ENCODE results near the gene PSIP1.
"Not testable (repeated sequence)": the region's sequence is repeated elsewhere in the genome, so short reads cannot be mapped to it uniquely, and the experiment has no call there.

Gene PSIP1

GRCh38 chr9:15541872-15542271 lies 31.1 kb upstream of the PSIP1 start:
- Histone ChIP-seq H3K36me3 (ENCODE audit: insufficient read depth, low read length) (no peaks in the 10 kb centered on the region), H3K9me3 (ENCODE audit: insufficient read depth, low read length, severe bottlenecking) (no peaks in the 10 kb centered on the region), H4K20me1 (ENCODE audit: insufficient read depth, low read length) (no peaks in the 10 kb centered on the region), H3K27ac (ENCODE audit: low read length) (no peak overlapping the region), H3K79me2 (ENCODE audit: insufficient read depth, low read length) (no peaks in the 10 kb centered on the region), H3K27me3 (ENCODE audit: insufficient read depth, low read length, poor library complexity) (no peaks in the 10 kb centered on the region), H3K4me3 (ENCODE audit: low read depth in 1 of 2, low read length in 2 of 2) (no peak overlapping the region), H3K4me2 (ENCODE audit: insufficient read depth, low read length) (no peak overlapping the region), H2AFZ (ENCODE audit: low read depth, low read length) (no peak overlapping the region), H3K9ac (ENCODE audit: low read depth, low read length) (no peak overlapping the region), H3K4me1 (ENCODE audit: insufficient read depth, low read length) (no peaks in the 10 kb centered on the region)
- no peak for DNase-seq
- TF ChIP-seq CTCF (IDR thresholded peaks at IDR 0.05; ENCODE audit: borderline replicate concordance, extremely low read depth, low read length, poor library complexity, severe bottlenecking) (no peak), EZH2 (IDR thresholded peaks at IDR 0.05; ENCODE audit: borderline replicate concordance, low read depth, low read length, severe bottlenecking) (no peak)
- no peak for ATAC-seq (ENCODE audit: insufficient read depth, low read depth)

GRCh38 chr9:15531380-15531779 lies 20.6 kb upstream of the PSIP1 start:
- no peak overlapping the region for H2AFZ ChIP-seq (ENCODE audit: low read depth, low read length)
- ATAC-seq (ENCODE audit: insufficient read depth, low read depth): no peak
- DNase-seq: no peak
- no peaks in the 10 kb centered on the region for H3K79me2 ChIP-seq (ENCODE audit: insufficient read depth, low read length)
- H3K4me1 ChIP-seq (ENCODE audit: insufficient read depth, low read length): peaks cover 3% of the 10 kb centered on the region; the same call in 1 of the 2 replicates
- no peaks in the 10 kb centered on the region for H3K36me3 ChIP-seq (ENCODE audit: insufficient read depth, low read length)
- no peak overlapping the region for H3K9ac ChIP-seq (ENCODE audit: low read depth, low read length)
- H3K4me3 ChIP-seq (ENCODE audit: low read depth in 1 of 2, low read length in 2 of 2): no peak overlapping the region
- no peaks in the 10 kb centered on the region for H4K20me1 ChIP-seq (ENCODE audit: insufficient read depth, low read length)
- H3K27ac ChIP-seq (ENCODE audit: low read length): no peak overlapping the region
- H3K4me2 ChIP-seq (ENCODE audit: insufficient read depth, low read length): no peak overlapping the region
- no peaks in the 10 kb centered on the region for H3K9me3 ChIP-seq (ENCODE audit: insufficient read depth, low read length, severe bottlenecking)
- no peak for TF ChIP-seq CTCF (IDR thresholded peaks at IDR 0.05; ENCODE audit: borderline replicate concordance, extremely low read depth, low read length, poor library complexity, severe bottlenecking)
- no peak for TF ChIP-seq EZH2 (IDR thresholded peaks at IDR 0.05; ENCODE audit: borderline replicate concordance, low read depth, low read length, severe bottlenecking)
- no peaks in the 10 kb centered on the region for H3K27me3 ChIP-seq (ENCODE audit: insufficient read depth, low read length, poor library complexity)

- no peak overlapping the region for H3K4me2 ChIP-seq (ENCODE audit: insufficient read depth, low read length)
- H3K27ac ChIP-seq (ENCODE audit: low read length): no peak overlapping the region
- H3K4me3 ChIP-seq (ENCODE audit: low read depth in 1 of 2, low read length in 2 of 2): no peak overlapping the region
- TF ChIP-seq CTCF (IDR thresholded peaks at IDR 0.05; ENCODE audit: borderline replicate concordance, extremely low read depth, low read length, poor library complexity, severe bottlenecking) (no peak), EZH2 (IDR thresholded peaks at IDR 0.05; ENCODE audit: borderline replicate concordance, low read depth, low read length, severe bottlenecking) (no peak)
- no peak overlapping the region for H2AFZ ChIP-seq (ENCODE audit: low read depth, low read length)
- no peaks in the 10 kb centered on the region for H4K20me1 ChIP-seq (ENCODE audit: insufficient read depth, low read length)
- no peak overlapping the region for H3K9ac ChIP-seq (ENCODE audit: low read depth, low read length)
- no peak for DNase-seq
- H3K27me3 ChIP-seq (ENCODE audit: insufficient read depth, low read length, poor library complexity): no peaks in the 10 kb centered on the region
- H3K4me1 ChIP-seq (ENCODE audit: insufficient read depth, low read length): peaks cover 3% of the 10 kb centered on the region; the same call in 1 of the 2 replicates
- no peaks in the 10 kb centered on the region for H3K9me3 ChIP-seq (ENCODE audit: insufficient read depth, low read length, severe bottlenecking)
- no peaks in the 10 kb centered on the region for H3K79me2 ChIP-seq (ENCODE audit: insufficient read depth, low read length)
- no peak for ATAC-seq (ENCODE audit: insufficient read depth, low read depth)
- H3K36me3 ChIP-seq (ENCODE audit: insufficient read depth, low read length): no peaks in the 10 kb centered on the region
Observed at GRCh38 chr9:15529566-15530324, 19.0 kb upstream of the PSIP1 start.

- ATAC-seq (ENCODE audit: insufficient read depth, low read depth): not testable (repeated sequence)
Observed at GRCh38 chr9:15527035-15527434, 16.3 kb upstream of the PSIP1 start.

More at GRCh38 chr9:15527035-15527434, 16.3 kb upstream of the PSIP1 start:
- H3K27ac ChIP-seq (ENCODE audit: low read length); H3K4me2 ChIP-seq (ENCODE audit: insufficient read depth, low read length); H4K20me1 ChIP-seq (ENCODE audit: insufficient read depth, low read length); H2AFZ ChIP-seq (ENCODE audit: low read depth, low read length); H3K4me1 ChIP-seq (ENCODE audit: insufficient read depth, low read length); H3K9me3 ChIP-seq (ENCODE audit: insufficient read depth, low read length, severe bottlenecking); H3K27me3 ChIP-seq (ENCODE audit: insufficient read depth, low read length, poor library complexity); DNase-seq; H3K9ac ChIP-seq (ENCODE audit: low read depth, low read length); H3K4me3 ChIP-seq (ENCODE audit: low read depth in 1 of 2, low read length in 2 of 2); H3K36me3 ChIP-seq (ENCODE audit: insufficient read depth, low read length); H3K79me2 ChIP-seq (ENCODE audit: insufficient read depth, low read length): not testable (repeated sequence)
